ENCODE results near the gene NTF3. TPM values are rescaled to one million over a fixed set of nuclear protein-coding genes. Genes with fewer than 3 reads are reported as not detected.

NTF3 gene
- polyA plus RNA-seq, 4 donors, result 3.5 to 6.4 (median 5.6) TPM

DNA sequence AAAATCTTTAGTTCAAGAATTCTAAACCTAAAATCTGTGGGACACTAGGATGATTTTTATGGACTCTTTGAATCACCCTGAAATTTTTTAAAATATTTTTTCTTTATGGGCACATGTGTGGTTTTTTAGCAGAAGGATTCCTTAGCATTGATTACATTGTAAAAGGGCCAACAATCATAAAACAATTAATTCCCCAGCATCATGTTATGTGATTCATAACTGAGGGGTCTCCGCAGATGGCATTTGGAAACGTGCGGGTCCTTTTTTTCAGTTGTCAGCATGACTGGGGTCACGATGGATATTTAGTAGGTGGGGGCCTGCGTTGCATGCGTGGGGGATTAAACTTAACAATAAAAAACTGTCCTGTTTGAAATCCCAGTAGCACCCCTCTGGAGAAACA is 52.5 kb downstream of the NTF3 start:
- DNase-seq (ENCODE audit: low read depth in 4 of 4, low spot score in 2 of 4), result no peak

DNA sequence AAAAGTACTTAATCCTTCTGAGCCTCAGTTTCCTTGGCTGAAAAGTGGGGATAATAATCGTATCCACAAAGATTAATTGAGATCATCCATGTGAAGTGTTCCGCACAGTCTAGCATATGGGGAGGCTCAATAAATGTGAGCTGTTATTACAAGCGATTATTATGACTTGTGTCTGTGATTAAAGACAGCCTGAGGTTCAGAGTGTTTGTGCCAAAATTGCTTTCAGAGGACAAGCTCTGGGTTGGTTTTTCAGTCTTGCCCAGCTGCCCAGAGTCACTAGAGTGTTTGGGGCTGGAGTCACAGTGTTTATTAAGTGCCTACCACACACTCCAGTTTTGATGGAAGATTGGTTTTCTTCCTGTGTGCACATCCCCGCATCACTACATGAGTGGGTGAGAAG is 53.5 kb downstream of the NTF3 start:
- DNase-seq (ENCODE audit: low read depth in 4 of 4, low spot score in 2 of 4), result no peak

- no peak for DNase-seq (ENCODE audit: low read depth in 4 of 4, low spot score in 2 of 4)
These were observed 55.2 kb downstream of the NTF3 start for GRCh38 chr12:5487076-5487475.

GRCh38 chr12:5487948-5488625 is 56.2 kb downstream of the NTF3 start:
- DNase-seq (ENCODE audit: low read depth in 4 of 4, low spot score in 2 of 4), result no peak

DNA sequence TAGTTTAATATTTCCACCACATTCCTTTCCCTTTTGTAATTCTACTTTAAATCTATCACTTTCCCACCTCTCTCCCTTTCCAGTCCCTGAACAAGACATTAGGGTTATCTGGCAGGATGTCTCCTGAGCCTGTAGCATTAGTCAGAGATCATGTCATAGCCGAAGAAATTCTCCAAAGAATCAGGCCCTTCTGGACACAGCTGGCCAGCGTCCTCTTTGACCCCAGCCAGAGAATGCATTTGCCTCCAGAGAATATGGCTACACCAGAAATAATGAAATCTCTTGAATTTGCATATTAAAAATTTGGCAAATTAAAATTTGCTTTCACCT is 56.7 kb downstream of the NTF3 start:
- no peak for DNase-seq (ENCODE audit: low read depth in 4 of 4, low spot score in 2 of 4)

GRCh38 chr12:5489017-5489416 is 57.1 kb downstream of the NTF3 start:
- DNase-seq (ENCODE audit: low read depth in 4 of 4, low spot score in 2 of 4), result no peak

DNA sequence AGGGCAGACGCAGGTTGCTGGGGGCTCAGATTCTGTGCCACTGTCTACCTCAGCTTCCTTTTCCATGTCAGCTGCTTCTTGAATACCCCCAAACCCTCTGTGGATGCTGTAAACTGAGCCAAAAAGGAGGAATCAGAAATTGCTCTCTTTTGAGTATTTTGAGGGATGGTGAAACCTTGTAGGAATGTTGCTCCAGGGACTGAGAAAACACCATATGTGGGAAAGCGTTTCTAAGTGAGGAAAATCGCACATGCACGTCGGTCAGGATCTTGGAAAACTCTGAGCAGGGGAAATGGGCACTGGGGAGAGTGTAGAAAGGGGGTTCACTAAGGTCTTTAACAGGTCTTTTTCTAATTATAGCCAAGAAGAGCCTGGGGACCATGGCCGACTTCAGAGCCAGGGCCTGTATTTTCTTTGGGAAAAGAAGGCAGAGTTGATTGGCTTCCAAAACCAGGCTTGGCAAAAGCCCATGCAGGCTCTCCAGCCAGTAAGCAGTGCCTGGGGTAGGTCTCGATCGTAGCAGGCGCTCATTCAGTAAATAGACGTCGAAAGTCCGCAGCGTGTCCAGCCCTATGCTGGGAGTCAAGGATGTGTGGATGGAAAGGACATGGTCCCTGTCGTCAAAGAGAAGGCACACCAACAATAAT is 58.0 kb downstream of the NTF3 start:
- DNase-seq (ENCODE audit: low read depth in 4 of 4, low spot score in 2 of 4), result no peak

- no peak for DNase-seq (ENCODE audit: low read depth in 4 of 4, low spot score in 2 of 4)
These were observed 60.7 kb downstream of the NTF3 start for GRCh38 chr12:5492562-5492961.

DNA sequence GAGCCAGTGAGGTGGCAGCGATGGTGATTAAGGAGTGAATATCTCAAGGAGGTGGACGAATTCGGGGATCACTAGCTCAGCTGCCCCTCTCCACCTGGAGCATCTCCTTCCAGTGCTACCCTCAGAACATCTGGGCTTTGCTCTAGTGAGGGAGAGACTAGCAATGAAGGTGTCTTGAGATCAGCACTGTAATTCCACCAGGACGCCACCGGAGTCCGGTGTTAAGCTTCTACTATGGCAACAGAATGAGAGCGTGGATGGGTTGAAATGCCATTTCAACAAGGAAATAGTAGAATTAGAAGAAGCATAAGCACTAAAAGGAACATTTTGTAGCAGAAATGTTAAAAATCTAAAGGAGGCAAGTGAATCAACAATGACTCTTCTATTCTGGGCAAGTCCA is 61.1 kb downstream of the NTF3 start:
- no peak for DNase-seq (ENCODE audit: low read depth in 4 of 4, low spot score in 2 of 4)

DNA sequence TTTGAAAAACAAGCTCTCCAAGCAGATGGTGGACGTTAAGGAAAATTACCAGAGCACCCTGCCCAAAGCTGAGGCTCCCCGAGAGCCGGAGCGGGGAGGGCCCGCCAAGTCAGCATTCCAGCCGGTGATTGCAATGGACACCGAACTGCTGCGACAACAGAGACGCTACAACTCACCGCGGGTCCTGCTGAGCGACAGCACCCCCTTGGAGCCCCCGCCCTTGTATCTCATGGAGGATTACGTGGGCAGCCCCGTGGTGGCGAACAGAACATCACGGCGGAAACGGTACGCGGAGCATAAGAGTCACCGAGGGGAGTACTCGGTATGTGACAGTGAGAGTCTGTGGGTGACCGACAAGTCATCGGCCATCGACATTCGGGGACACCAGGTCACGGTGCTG is 62.4 kb downstream of the NTF3 start:
- no peak for DNase-seq (ENCODE audit: low read depth in 4 of 4, low spot score in 2 of 4)

- DNase-seq (ENCODE audit: low read depth in 4 of 4, low spot score in 2 of 4), result no peak
These were observed 65.6 kb downstream of the NTF3 start for GRCh38 chr12:5497329-5498053.

GRCh38 chr12:5498076-5498475 is 66.2 kb downstream of the NTF3 start:
- no peak for DNase-seq (ENCODE audit: low read depth in 4 of 4, low spot score in 2 of 4)

DNA sequence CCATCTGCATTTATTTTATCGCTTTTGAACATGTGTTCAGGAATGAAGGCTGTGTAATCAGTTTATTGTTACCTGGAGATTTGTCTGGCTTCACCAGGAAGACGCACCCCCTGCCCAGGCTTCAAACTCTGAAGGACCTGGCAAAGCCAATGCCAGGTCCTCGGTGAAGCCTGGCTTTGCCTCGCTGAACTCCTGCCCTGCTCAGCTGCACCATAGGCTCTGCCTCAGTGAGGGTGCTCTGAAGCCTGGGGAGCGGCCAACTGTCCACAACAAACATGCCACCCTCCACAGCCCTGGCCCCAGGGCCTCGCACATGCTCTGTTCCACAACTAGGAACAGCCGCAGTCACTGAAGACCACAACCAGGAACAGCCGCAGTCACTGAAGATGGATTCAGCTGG is 66.9 kb downstream of the NTF3 start:
- DNase-seq (ENCODE audit: low read depth in 4 of 4, low spot score in 2 of 4), result no peak

- no peak for DNase-seq (ENCODE audit: low read depth in 4 of 4, low spot score in 2 of 4)
These were observed 67.8 kb downstream of the NTF3 start for GRCh38 chr12:5499566-5500330.

- no peak for DNase-seq (ENCODE audit: low read depth in 4 of 4, low spot score in 2 of 4)
These were observed 68.4 kb downstream of the NTF3 start for GRCh38 chr12:5500331-5500659.

GRCh38 chr12:5503774-5504173 is 71.9 kb downstream of the NTF3 start:
- DNase-seq (ENCODE audit: low read depth in 4 of 4, low spot score in 2 of 4), result no peak

GRCh38 chr12:5505116-5505515 is 73.2 kb downstream of the NTF3 start:
- no peak for DNase-seq (ENCODE audit: low read depth in 4 of 4, low spot score in 2 of 4)

DNA sequence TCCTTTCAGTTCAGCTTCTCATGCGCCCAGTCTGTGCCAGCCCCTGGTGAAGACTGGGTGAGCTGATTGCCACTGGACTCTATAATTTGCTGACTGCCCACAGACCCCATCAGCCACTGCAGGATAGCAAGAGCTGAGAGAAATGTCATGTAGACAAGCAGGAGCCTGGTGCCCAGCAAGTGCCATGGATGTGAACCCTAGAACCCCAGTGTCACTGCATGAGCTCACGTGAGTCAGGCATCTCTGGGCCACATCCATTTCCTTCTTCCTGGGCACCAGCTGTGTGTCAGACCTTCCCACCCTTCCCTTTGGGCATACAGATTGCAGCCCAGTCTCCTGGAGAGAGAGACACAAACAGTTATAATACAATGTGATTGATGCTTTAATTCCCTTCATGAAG is 73.8 kb downstream of the NTF3 start:
- DNase-seq (ENCODE audit: low read depth in 4 of 4, low spot score in 2 of 4), result no peak

GRCh38 chr12:5506295-5506694 is 74.4 kb downstream of the NTF3 start:
- DNase-seq (ENCODE audit: low read depth in 4 of 4, low spot score in 2 of 4), result no peak

DNA sequence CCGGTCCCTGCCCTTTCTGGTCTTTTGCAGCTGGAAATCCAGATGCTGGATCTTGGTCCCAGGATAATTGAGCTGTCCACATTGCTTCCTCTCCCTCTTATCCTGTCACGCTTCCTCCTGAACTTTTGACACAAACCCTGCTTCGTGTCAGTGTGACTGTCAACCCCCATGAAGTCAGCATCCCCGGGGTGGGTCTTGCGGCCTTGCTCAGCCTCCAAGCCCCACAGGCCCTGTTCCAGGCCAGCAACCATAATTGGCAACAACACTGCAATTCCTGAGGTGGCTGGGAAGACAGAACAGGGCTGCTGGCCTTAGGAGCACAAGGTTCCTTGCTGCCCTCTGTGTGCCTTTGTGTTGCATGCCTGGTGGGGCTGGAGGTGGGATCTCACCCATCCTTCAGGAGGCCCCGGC is 74.9 kb downstream of the NTF3 start:
- no peak for DNase-seq (ENCODE audit: low read depth in 4 of 4, low spot score in 2 of 4)

- no peak for DNase-seq (ENCODE audit: low read depth in 4 of 4, low spot score in 2 of 4)
These were observed 75.6 kb downstream of the NTF3 start for GRCh38 chr12:5507401-5507935.

Data from left renal cortex interstitium (tissue), 4 donors.